Superior temporal gyrus (tissue), 1 donor: ENCODE results near the gene RAB6C.
"Not testable (repeated sequence)": the region's sequence is repeated elsewhere in the genome, so short reads cannot be mapped to it uniquely, and the experiment has no call there.

Source experiments
- DNase-seq: peaks from one replicate; pipeline ENCODE4 v3.0.0-alpha.2; 2016; ENCODE audit errors: extremely low spot score

Gene RAB6C

DNA sequence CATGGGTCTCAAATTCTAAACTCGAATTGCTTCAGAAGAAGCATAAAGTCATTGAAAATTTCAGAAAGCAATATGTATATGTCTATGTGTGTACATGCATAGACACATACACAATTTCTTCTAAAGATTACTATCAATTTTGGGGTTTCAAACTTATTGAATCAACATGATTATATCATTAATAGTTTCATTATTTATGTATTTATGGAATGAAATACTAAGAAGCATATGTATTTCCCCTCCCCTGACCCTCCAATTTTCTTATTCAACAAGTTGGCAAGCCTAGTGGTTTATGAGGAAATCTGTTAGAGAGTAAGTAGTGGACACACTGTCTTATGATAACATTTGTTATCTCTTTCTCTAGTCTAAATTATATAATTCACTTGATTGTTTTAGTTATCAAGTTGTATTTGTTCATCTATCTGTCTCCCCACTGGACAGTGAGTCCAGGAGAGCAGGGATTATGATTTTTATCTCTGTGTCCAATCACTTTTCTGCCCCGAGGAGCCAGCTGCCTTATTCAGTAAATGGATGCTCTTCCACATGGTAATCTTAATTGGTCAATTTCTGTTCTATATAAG lies 17.3 kb downstream of the RAB6C start:
- not testable (repeated sequence) for DNase-seq

DNA sequence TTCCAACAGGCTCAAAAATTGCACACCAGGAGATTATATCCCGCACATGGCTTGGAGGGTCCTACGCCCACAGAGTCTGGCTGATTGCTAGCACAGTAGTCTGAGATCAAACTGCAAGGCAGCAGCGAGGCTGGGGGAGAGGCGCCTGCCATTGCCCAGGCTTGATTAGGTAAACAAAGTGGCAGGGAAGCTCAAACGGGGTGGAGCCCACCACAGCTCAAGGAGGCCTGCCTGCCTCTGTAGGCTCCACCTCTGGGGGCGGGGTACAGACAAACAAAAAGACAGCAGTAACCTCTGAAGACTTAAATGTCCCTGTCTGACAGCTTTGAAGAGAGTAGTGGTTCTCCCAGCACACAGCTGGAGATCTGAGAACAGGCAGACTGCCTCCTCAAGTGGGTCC lies 19.3 kb downstream of the RAB6C start:
- not testable (repeated sequence) for DNase-seq

DNA sequence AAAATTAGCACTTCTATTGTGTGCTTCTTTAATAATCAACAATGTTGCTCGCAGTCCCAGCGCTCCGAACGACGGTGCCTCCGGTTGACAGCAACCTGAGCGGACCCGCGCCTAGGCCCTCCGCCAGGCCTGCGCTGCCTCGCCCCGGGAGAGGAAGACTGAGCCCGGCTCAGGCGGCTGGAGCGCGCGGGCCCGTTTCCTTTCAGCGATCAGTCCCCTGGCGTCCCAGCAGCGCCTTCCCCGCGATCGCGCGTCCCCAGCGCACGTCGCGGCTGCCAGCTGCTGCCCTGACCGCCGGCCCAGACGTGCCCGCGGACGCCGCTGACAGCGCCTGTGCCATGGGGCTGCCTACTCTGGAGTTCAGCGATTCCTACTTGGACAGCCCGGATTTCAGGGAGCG lies 26.4 kb downstream of the RAB6C start:
- peak; percentile 10 for DNase-seq

DNA sequence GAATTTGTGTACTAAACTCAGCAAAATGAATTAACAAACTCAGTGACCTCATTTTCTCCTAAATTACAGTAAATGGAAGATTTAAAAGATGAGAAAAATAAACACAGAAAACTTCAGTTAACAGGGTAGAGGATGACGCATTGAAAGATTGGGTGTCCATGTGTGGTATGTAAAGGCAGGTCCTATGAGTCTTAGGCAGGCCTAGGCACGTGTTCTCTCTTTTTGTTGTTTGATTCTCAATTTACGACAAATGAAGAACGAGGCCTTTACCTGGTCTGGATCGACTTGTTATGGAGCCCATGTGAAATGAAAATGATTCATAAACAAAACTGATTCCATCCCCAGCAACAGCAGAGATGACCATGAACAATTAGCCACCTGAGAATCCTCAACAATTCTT lies 37.2 kb downstream of the RAB6C start:
- not testable (repeated sequence) for DNase-seq

- DNase-seq, result no peak
Observed at GRCh38 chr2:130019402-130019801, 39.9 kb downstream of the RAB6C start.

DNA sequence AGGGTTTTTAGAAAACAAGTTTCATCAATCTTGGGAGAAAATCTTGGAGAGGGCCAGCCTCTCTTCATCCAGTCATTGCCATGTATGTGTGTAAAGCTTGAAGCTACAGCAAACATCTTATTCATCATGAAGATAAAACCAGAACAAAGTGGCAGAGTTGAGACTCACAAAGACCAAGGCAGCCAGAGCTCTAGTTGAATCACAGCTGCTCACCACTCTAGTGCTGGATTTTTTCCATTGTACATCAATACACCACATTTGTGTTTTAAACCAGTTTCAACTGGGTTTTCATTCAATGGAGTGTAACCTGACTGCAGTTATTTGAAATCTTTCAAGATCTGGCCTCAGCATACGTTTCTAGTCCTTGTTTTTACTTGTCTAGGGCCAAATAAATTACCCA lies 40.6 kb downstream of the RAB6C start:
- DNase-seq, result not testable (repeated sequence)

GRCh38 chr2:130025931-130026330 lies 46.5 kb downstream of the RAB6C start:
- DNase-seq, result not testable (repeated sequence)
